Suprapubic skin (tissue), 4 donors: ENCODE results near the gene CDK5R1. TPM values are rescaled to one million over a fixed set of nuclear protein-coding genes. Genes with fewer than 3 reads are reported as not detected.
"Not testable (repeated sequence)": the region's sequence is repeated elsewhere in the genome, so short reads cannot be mapped to it uniquely, and the experiment has no call there.

Experiments used
- DNase-seq, 2 donors: peaks; one replicate each; pipeline ENCODE4 v3.0.0-alpha.2; 2019; ENCODE audit warnings: low spot score in 2 of 2
- H3K27ac ChIP-seq: fragments of 200-600 bp; sonication (generic); one replicate; pipeline ENCODE4 v1.5.1; 2019
- H3K27me3 ChIP-seq: fragments of 200-600 bp; sonication (generic); one replicate; pipeline ENCODE4 v1.5.1; 2019
- H3K36me3 ChIP-seq: fragments of 200-600 bp; sonication (generic); one replicate; pipeline ENCODE4 v1.5.1; 2019
- H3K4me1 ChIP-seq: fragments of 200-600 bp; sonication (generic); one replicate; pipeline ENCODE4 v1.5.1; 2019
- H3K4me3 ChIP-seq: fragments of 200-600 bp; sonication (generic); one replicate; pipeline ENCODE4 v1.5.1; 2019; ENCODE audit warnings: mild to moderate bottlenecking
- H3K9me3 ChIP-seq: fragments of 200-600 bp; sonication (generic); one replicate; pipeline ENCODE4 v1.5.1; 2019
- CTCF ChIP-seq, 2 donors: fragments of 200-600 bp in 1 of 2; fragments of 450-650 bp in 1 of 2; sonication (generic) in 1 of 2; IDR thresholded peaks; one replicate each; pipeline ENCODE4 v1.5.1; 2016 to 2019; ENCODE audit warnings: antibody characterized with exemption in 2 of 2, mild to moderate bottlenecking in 1 of 2, moderate library complexity in 1 of 2
- EP300 ChIP-seq: sonication (generic); formaldehyde crosslinking; IDR thresholded peaks from one replicate; pipeline ENCODE4 v1.6.1; 2017; ENCODE audit warnings: antibody characterized with exemption
- POLR2A ChIP-seq, 2 donors: fragments of 450-650 bp; IDR thresholded peaks; one replicate each; pipeline ENCODE4 v1.6.1; 2017; ENCODE audit warnings: antibody characterized with exemption in 2 of 2, mild to moderate bottlenecking in 2 of 2, moderate library complexity in 2 of 2
- POLR2AphosphoS5 ChIP-seq, 3 donors: sonication (generic); formaldehyde crosslinking; IDR thresholded peaks; one replicate each; pipeline ENCODE4 v1.6.1; 2017; ENCODE audit warnings: antibody characterized with exemption in 3 of 3
- WGBS: methylation state at CpG from one replicate; pipeline ENCODE4 v1.1.5; 2018; 5-methylcytosine and 5-hydroxymethylcytosine counted together
- total RNA-seq, 4 donors: library from RNA; depleted of rRNA; stranded (reverse); fragments of >200 nt; gene quantifications; one replicate each; pipeline ENCODE4 v1.1.0, GENCODE V29; 2016

The CDK5R1 gene
- total RNA-seq, 4 donors from 2014 or later: 3.5 to 6.9 (median 5.5) TPM

DNA sequence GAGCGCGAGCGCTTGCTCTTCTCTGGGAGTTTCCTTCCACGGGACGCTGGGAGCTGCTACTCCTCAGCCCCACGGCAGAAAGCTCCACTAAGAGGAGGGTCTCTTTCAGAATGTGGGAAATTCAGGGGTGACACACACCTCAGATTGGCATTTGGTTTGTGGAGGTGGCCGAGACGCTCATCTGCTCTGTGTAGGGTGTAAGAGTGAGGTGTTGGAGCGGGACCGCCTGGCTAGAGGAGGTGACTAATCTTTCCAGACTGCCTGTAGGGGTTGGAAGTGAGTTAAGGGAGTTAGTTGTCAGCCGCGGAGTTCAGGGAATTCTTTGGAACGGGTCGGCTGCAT, 41.7 kb upstream of the CDK5R1 start:
- Histone ChIP-seq H3K27me3 (no peaks in the 10 kb centered on the region), H3K9me3 (no peaks in the 10 kb centered on the region), H3K27ac (peak overlapping the region; percentile 84), H3K36me3 (peaks cover 18% of the 10 kb centered on the region), H3K4me3 (peak overlapping the region; percentile 94), H3K4me1 (peaks cover 32% of the 10 kb centered on the region)
- WGBS: 2% methylated on average over 14 of the region's 14 CpGs
- TF ChIP-seq EP300 (no peak), POLR2A (IDR thresholded peaks at IDR 0.05) (no peak), CTCF (IDR thresholded peaks at IDR 0.05) (no peak), POLR2AphosphoS5 (IDR thresholded peaks at IDR 0.05) (no peak)
- no peak for DNase-seq

- H3K36me3 ChIP-seq: peaks cover 19% of the 10 kb centered on the region
- no peaks in the 10 kb centered on the region for H3K27me3 ChIP-seq
- peak overlapping the region; percentile 94 for H3K4me3 ChIP-seq
- DNase-seq: no peak
- 13% methylated on average over 6 of the region's 6 CpGs for WGBS
- no peak overlapping the region for H3K27ac ChIP-seq
- peaks cover 32% of the 10 kb centered on the region for H3K4me1 ChIP-seq
- H3K9me3 ChIP-seq: no peaks in the 10 kb centered on the region
- TF ChIP-seq EP300 (no peak), POLR2AphosphoS5 (IDR thresholded peaks at IDR 0.05) (no peak), CTCF (IDR thresholded peaks at IDR 0.05) (no peak), POLR2A (IDR thresholded peaks at IDR 0.05) (no peak)
These were observed 41.3 kb upstream of the CDK5R1 start for GRCh38 chr17:32445497-32445896.

DNA sequence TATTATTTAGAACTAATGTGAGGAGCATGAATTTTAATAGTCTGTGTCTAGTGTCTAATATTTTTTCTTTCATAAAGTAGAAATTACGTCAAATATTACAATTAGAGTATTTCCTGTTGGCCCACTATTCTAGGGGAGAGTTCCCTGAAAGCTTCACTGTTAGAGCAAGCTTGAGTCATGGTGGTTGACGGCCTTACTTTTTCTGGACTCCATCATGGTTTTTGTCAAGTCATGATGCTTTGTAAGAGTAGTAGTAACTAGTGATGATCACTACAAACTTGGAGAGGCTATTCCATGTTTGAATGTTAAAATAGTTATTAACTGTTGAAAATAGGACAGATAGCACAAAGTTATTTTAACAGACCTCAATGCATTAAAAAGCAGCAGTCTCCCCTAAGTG, 40.8 kb upstream of the CDK5R1 start:
- no peak overlapping the region for H3K27ac ChIP-seq
- TF ChIP-seq POLR2AphosphoS5 (IDR thresholded peaks at IDR 0.05) (no peak), EP300 (no peak), POLR2A (IDR thresholded peaks at IDR 0.05) (no peak), CTCF (IDR thresholded peaks at IDR 0.05) (no peak)
- H3K36me3 ChIP-seq: peaks cover 24% of the 10 kb centered on the region
- peak overlapping the region; percentile 94 for H3K4me3 ChIP-seq
- DNase-seq: no peak
- 63% methylated on average over 2 of the region's 2 CpGs for WGBS
- peaks cover 32% of the 10 kb centered on the region for H3K4me1 ChIP-seq
- no peaks in the 10 kb centered on the region for H3K27me3 ChIP-seq
- H3K9me3 ChIP-seq: no peaks in the 10 kb centered on the region

- Histone ChIP-seq H3K36me3 (peaks cover 29% of the 10 kb centered on the region), H3K4me1 (peaks cover 32% of the 10 kb centered on the region), H3K27me3 (no peaks in the 10 kb centered on the region), H3K9me3 (no peaks in the 10 kb centered on the region), H3K27ac (no peak overlapping the region), H3K4me3 (no peak overlapping the region)
- no peak for DNase-seq
- TF ChIP-seq POLR2A (IDR thresholded peaks at IDR 0.05): no peak
- no peak for TF ChIP-seq EP300
- TF ChIP-seq POLR2AphosphoS5 (IDR thresholded peaks at IDR 0.05): no peak
- TF ChIP-seq CTCF (IDR thresholded peaks at IDR 0.05): no peak
- WGBS: 78% methylated on average over 2 of the region's 2 CpGs
These were observed 39.8 kb upstream of the CDK5R1 start for GRCh38 chr17:32446949-32447348.

- TF ChIP-seq EP300 (no peak), POLR2A (IDR thresholded peaks at IDR 0.05) (no peak), POLR2AphosphoS5 (IDR thresholded peaks at IDR 0.05) (no peak), CTCF (IDR thresholded peaks at IDR 0.05) (no peak)
- Histone ChIP-seq H3K36me3 (peaks cover 57% of the 10 kb centered on the region), H3K9me3 (no peaks in the 10 kb centered on the region), H3K27ac (no peak overlapping the region), H3K27me3 (no peaks in the 10 kb centered on the region), H3K4me1 (peaks cover 24% of the 10 kb centered on the region), H3K4me3 (no peak overlapping the region)
- 98% methylated on average over 5 of the region's 5 CpGs for WGBS
- no peak for DNase-seq
These were observed 36.8 kb upstream of the CDK5R1 start for GRCh38 chr17:32449963-32450362.

DNA sequence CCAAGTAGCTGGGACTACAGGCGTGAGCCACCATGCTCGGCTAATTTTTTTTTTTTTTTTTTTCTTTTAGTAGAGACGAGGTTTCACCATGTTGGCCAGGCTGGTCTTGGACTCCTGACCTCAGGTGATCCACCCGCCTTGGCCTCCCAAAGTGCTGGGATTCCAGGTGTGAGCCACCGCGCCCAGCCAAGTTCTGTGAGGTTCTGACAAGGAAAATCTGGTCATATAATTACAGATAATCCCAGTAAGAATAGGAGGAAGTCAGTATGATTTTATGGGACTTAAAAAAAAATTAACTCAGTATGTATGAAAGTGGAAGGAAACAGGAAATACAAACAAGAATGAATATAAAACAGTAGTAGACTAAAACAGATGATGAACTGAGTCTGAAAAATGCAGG, 36.4 kb upstream of the CDK5R1 start:
- Histone ChIP-seq H3K4me1 (peaks cover 21% of the 10 kb centered on the region), H3K36me3 (peaks cover 62% of the 10 kb centered on the region)

More for the DNA sequence above, 36.4 kb upstream of the CDK5R1 start:
- 92% methylated on average over 6 of the region's 6 CpGs for WGBS
- not testable (repeated sequence) for H3K9me3 ChIP-seq, H3K4me3 ChIP-seq, DNase-seq, H3K27ac ChIP-seq, H3K27me3 ChIP-seq
